Endothelial cell of umbilical vein (primary cell): Measurements from ENCODE around the gene DCDC1. TPM values are rescaled to one million over a fixed set of nuclear protein-coding genes. Genes with fewer than 3 reads are reported as not detected.

Experiments
- BruUV-seq: library from RNA; stranded (reverse); fragments of 400-500 nt; replicated peaks from 2 replicates; lab custom pipeline; 2021; lab: Mats Ljungman, UMichigan
- CTCF ChIA-PET: fragments of 300-600, 350-600 bp; sonication (Branson Sonifier 250); formaldehyde crosslinking; loops from one replicate; lab custom pipeline; 2021; ENCODE audit warnings: antibody characterized with exemption, inconsistent platforms; lab: Charles Lee
- POLR2A ChIA-PET: fragments of 300-600, 350-600 bp; sonication (Branson Sonifier 250); formaldehyde crosslinking; loops from one replicate; lab custom pipeline; 2021; ENCODE audit warnings: antibody characterized with exemption, inconsistent platforms; lab: Charles Lee
- DNase-seq: peaks from one replicate; pipeline ENCODE4 v3.0.0-alpha.2; 2011; ENCODE audit warnings: low read depth, low spot score
- FAIRE-seq: peaks from 2 replicates; lab custom pipeline; 2011; peaks lifted over from hg19 to GRCh38; lab: Jason Lieb, UNC
- H2AFZ ChIP-seq: 2 replicates; pipeline ENCODE4 v1.6.0; 2012; ENCODE audit warnings: low read depth, low read length, control low read depth, inconsistent platforms
- H3K27ac ChIP-seq: 2 replicates; pipeline ENCODE4 v1.5.1; 2011; ENCODE audit warnings: low read depth, mild to moderate bottlenecking, control low read depth, low read length, moderate library complexity; ENCODE audit not compliant: insufficient read depth
- H3K27me3 ChIP-seq, 2 experiments: 2 replicates each; pipeline versions ENCODE4 v1.6.0 to v1.6.1; 2011; ENCODE audit warnings: low read length in 2 of 2, mixed read lengths in 1 of 2; ENCODE audit not compliant: control insufficient read depth in 2 of 2, insufficient read depth in 2 of 2
- H3K36me3 ChIP-seq, 2 experiments: 2 replicates in 1 of 2; 3 replicates in 1 of 2; pipeline ENCODE4 v1.5.1; 2011; ENCODE audit warnings: low read length in 2 of 2, mild to moderate bottlenecking in 1 of 2, moderate library complexity in 1 of 2; ENCODE audit not compliant: control insufficient read depth in 2 of 2, insufficient read depth in 2 of 2; ENCODE audit errors: extremely low read depth in 1 of 2
- H3K4me1 ChIP-seq: 3 replicates; pipeline ENCODE4 v1.5.1; 2011; ENCODE audit warnings: mild to moderate bottlenecking, low read length; ENCODE audit not compliant: control insufficient read depth, insufficient read depth; ENCODE audit errors: extremely low read depth
- H3K4me2 ChIP-seq: 2 replicates; pipeline ENCODE4 v1.6.1; 2011; ENCODE audit warnings: low read length, control low read depth, mixed read lengths; ENCODE audit not compliant: insufficient read depth
- H3K4me3 ChIP-seq, 3 experiments: fragments of 200-600 bp in 1 of 3; sonication (generic), shearing (Covaris generic) in 1 of 3; replicated peaks in 1 of 3; 2 replicates each; pipeline ENCODE4 v1.5.1; 2011 to 2016; ENCODE audit warnings: control low read depth in 3 of 3, low read length in 3 of 3, mild to moderate bottlenecking in 2 of 3, inconsistent platforms in 1 of 3, low read depth in 1 of 3, moderate library complexity in 1 of 3; ENCODE audit not compliant: insufficient read depth in 1 of 3
- H3K79me2 ChIP-seq: 2 replicates; pipeline ENCODE4 v1.6.0; 2012; ENCODE audit warnings: low read length, inconsistent platforms; ENCODE audit not compliant: control insufficient read depth, insufficient read depth
- H3K9ac ChIP-seq: replicated peaks from 2 replicates; pipeline ENCODE3; 2011; ENCODE audit warnings: low read length, control low read depth; ENCODE audit not compliant: insufficient read depth; ENCODE audit errors: extremely low read depth
- H3K9me1 ChIP-seq: replicated peaks from 3 replicates; pipeline ENCODE4 v1.6.0; 2011; ENCODE audit warnings: mild to moderate bottlenecking, low read length; ENCODE audit not compliant: control insufficient read depth, insufficient read depth; ENCODE audit errors: extremely low read depth
- H3K9me3 ChIP-seq: replicated peaks from 2 replicates; pipeline ENCODE4 v1.5.1; 2012; ENCODE audit warnings: low read length, inconsistent platforms; ENCODE audit not compliant: control insufficient read depth, insufficient read depth
- H4K20me1 ChIP-seq: replicated peaks from 2 replicates; pipeline ENCODE3; 2011; ENCODE audit warnings: mild to moderate bottlenecking, low read length; ENCODE audit not compliant: control insufficient read depth, insufficient read depth; ENCODE audit errors: extremely low read depth
- EZH2 ChIP-seq: IDR thresholded peaks from 2 replicates; pipeline ENCODE4 v1.6.1; 2012; ENCODE audit warnings: borderline replicate concordance, low read depth, mild to moderate bottlenecking, moderate library complexity, low read length, inconsistent platforms; ENCODE audit not compliant: severe bottlenecking
- FOS ChIP-seq: IDR thresholded peaks from 2 replicates; pipeline ENCODE4 v1.6.1; 2011; ENCODE audit warnings: mild to moderate bottlenecking, low read length, moderate library complexity, borderline replicate concordance; ENCODE audit not compliant: insufficient read depth
- GATA2 ChIP-seq: IDR thresholded peaks from 2 replicates; pipeline ENCODE4 v1.7.0; 2011; ENCODE audit warnings: low read depth, mild to moderate bottlenecking, moderate library complexity, mixed read lengths, low read length; ENCODE audit not compliant: insufficient read length, insufficient read depth
- JUN ChIP-seq: IDR thresholded peaks from 2 replicates; pipeline ENCODE4 v1.6.1; 2011; ENCODE audit warnings: borderline replicate concordance, low read depth; ENCODE audit not compliant: insufficient read length, insufficient read depth
- MYC ChIP-seq: IDR thresholded peaks from one replicate; pipeline ENCODE4 v1.6.1; 2011; ENCODE audit warnings: mild to moderate bottlenecking, low read depth, low read length
- POLR2A ChIP-seq: IDR thresholded peaks from 2 replicates; pipeline ENCODE4 v1.6.1; 2012; ENCODE audit warnings: low read depth, mild to moderate bottlenecking, control low read depth, low read length
- POLR2AphosphoS5 ChIP-seq: IDR thresholded peaks from 2 replicates; pipeline ENCODE4 v1.6.1; 2012; ENCODE audit warnings: low read depth, mild to moderate bottlenecking, control low read depth, low read length, moderate library complexity; ENCODE audit not compliant: insufficient read depth
- dilution Hi-C: fragments of 300-500 bp; cut with MboI; formaldehyde crosslinking; loops from one replicate; pipeline ENCODE4 v1.15.0; 2019; ENCODE audit warnings: low sequenced_read_pairs; ENCODE audit not compliant: extremely low pct_ligation_motif_present
- intact Hi-C: fragments of 100-400 bp; cut with micrococcal nuclease; formaldehyde crosslinking; loops from one replicate; pipeline ENCODE4 v1.10.0; 2022
- polyA plus RNA-seq, 4 experiments: library from polyadenylated mRNA; depleted of rRNA in 3 of 4; stranded (reverse) in 3 of 4; unstranded in 1 of 4; fragments of >200 nt; gene quantifications; 2 replicates each; pipeline versions ENCODE4 v1.2.1 to v1.2.3, GENCODE V29; 2011 to 2012; ENCODE audit warnings: missing spikeins in 1 of 4
- total RNA-seq: library from RNA; stranded (reverse); gene quantifications from 2 replicates; pipeline ENCODE4 v1.2.3, GENCODE V29; 2021
- TF ChIP-seq, protein P1 (sequence below): IDR thresholded peaks from 2 replicates; pipeline ENCODE4 v1.6.1; 2011; ENCODE audit not compliant: insufficient read depth, insufficient read length
- TF ChIP-seq, protein P2 (sequence below), 2 donors: IDR thresholded peaks; 1 replicate in 1 of 2; 2 replicates in 1 of 2; pipeline ENCODE4 v1.5.1; 2011; ENCODE audit warnings: low read length in 2 of 2, mild to moderate bottlenecking in 2 of 2, moderate library complexity in 2 of 2, control low read depth in 1 of 2, inconsistent platforms in 1 of 2, low read depth in 1 of 2; ENCODE audit not compliant: insufficient read depth in 1 of 2; ENCODE audit errors: extremely low read depth in 1 of 2

The DCDC1 gene
- total and polyA plus RNA-seq, 2 donors (not counting 3 experiments of a cell fraction or from before 2014, with no cell fraction given), result 0.04 TPM; not detected in 1

GRCh38 chr11:31118566-31118965 lies 251.0 kb downstream of the DCDC1 start:
- intact Hi-C loops, result no loop called here
- Histone ChIP-seq H3K9ac (no peak overlapping the region), H2AFZ (no peak overlapping the region), H3K4me1 (no peaks in the 10 kb centered on the region), H3K79me2 (no peaks in the 10 kb centered on the region), H3K36me3 (no peaks in the 10 kb centered on the region), H3K9me3 (no peaks in the 10 kb centered on the region), H3K27ac (no peak overlapping the region), H3K27me3 (no peaks in the 10 kb centered on the region), H4K20me1 (no peaks in the 10 kb centered on the region), H3K4me2 (no peak overlapping the region), H3K9me1 (no peaks in the 10 kb centered on the region), H3K4me3 (no peak overlapping the region)
- FAIRE-seq, result no peak
- dilution Hi-C loops, result no loop called here
- no peak for DNase-seq
- no TSS peak for BruUV-seq
- POLR2A ChIA-PET, result no interaction called here
- TF ChIP-seq POLR2A, result no peak
- no peak for TF ChIP-seq GATA2
- TF ChIP-seq POLR2AphosphoS5, result no peak
- TF ChIP-seq, protein P1, sequence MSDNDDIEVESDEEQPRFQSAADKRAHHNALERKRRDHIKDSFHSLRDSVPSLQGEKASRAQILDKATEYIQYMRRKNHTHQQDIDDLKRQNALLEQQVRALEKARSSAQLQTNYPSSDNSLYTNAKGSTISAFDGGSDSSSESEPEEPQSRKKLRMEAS, result no peak
- no peak for TF ChIP-seq FOS
- no peak for TF ChIP-seq JUN
- TF ChIP-seq EZH2, result no peak
- no peak for TF ChIP-seq MYC
- TF ChIP-seq, protein P2, sequence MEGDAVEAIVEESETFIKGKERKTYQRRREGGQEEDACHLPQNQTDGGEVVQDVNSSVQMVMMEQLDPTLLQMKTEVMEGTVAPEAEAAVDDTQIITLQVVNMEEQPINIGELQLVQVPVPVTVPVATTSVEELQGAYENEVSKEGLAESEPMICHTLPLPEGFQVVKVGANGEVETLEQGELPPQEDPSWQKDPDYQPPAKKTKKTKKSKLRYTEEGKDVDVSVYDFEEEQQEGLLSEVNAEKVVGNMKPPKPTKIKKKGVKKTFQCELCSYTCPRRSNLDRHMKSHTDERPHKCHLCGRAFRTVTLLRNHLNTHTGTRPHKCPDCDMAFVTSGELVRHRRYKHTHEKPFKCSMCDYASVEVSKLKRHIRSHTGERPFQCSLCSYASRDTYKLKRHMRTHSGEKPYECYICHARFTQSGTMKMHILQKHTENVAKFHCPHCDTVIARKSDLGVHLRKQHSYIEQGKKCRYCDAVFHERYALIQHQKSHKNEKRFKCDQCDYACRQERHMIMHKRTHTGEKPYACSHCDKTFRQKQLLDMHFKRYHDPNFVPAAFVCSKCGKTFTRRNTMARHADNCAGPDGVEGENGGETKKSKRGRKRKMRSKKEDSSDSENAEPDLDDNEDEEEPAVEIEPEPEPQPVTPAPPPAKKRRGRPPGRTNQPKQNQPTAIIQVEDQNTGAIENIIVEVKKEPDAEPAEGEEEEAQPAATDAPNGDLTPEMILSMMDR (IDR thresholded peaks at IDR 0.05; ENCODE audit: extremely low read depth in 1 of 2, insufficient read depth in 1 of 2, low read depth in 1 of 2, low read length in 2 of 2), result no peak
- CTCF ChIA-PET, result no interaction called here
